NCI-H187 (cell line): Measurements from ENCODE around the gene LFNG.

Experiments
- DNase-seq, 2 experiments: peaks; one replicate each; lab custom pipeline; 2025; lab: John Stamatoyannopoulos, UW

LFNG gene

GRCh38 chr7:2503056-2503941 is 16.3 kb upstream of the LFNG start:
- no peak for DNase-seq

DNA sequence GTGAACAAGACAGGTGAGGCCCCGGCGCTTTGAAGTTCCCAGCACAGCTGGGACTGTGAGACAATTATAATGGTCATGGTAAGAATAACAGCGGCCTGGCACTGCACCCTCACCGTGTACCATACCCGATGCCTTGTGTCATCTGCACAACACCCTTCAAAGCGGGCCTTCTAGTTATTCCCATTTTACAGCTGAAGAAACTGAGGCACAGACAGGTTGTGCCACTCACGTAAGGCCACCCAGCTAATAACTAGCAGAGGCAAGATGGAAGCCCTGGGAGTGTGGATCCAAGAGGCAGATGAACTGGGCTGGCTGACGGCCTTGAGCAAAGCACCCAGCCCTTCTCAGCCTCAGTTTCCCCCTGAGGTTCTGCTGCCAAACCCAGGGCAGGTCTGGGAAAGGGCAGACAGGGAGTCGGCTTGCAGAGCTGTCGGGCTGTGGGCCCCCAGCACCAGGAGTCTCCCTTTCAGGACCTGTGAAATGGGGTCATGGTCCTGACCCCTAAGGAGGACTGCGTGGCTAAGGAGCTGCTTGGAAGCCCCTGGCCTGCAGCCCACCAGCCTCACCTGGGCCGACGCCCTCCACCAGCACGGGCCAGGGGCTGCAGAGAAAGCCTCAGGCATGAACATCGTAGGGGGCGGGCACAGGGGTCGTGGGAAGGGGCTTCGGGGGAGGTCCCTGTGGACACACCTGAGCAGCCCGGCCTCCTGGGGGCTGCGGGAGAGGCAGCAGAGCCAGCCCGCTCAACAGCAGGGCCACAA is 15.3 kb upstream of the LFNG start:
- DNase-seq = no peak

- DNase-seq = no peak
Measured at GRCh38 chr7:2504889-2505375, 14.6 kb upstream of the LFNG start.

DNA sequence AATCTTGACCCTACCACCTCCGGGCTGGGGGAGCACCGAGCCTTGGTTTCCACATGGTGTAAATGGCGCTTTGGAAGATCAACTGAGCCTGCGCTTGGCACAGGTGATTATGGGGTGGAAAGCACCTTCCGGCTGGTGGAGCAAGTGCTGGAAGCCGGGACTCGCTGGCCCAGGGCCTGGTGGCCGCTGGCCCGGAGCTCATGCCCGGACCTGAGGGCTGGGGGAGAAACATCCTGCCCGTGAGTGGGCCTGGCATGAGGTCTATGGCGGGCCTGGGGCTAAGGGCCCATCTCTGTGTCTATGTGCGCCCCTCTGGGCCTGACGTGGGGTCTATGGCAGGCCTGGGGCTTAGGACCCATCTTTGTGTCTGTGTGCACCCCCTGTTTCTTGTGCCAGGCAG is 14.2 kb upstream of the LFNG start:
- no peak for DNase-seq

DNA sequence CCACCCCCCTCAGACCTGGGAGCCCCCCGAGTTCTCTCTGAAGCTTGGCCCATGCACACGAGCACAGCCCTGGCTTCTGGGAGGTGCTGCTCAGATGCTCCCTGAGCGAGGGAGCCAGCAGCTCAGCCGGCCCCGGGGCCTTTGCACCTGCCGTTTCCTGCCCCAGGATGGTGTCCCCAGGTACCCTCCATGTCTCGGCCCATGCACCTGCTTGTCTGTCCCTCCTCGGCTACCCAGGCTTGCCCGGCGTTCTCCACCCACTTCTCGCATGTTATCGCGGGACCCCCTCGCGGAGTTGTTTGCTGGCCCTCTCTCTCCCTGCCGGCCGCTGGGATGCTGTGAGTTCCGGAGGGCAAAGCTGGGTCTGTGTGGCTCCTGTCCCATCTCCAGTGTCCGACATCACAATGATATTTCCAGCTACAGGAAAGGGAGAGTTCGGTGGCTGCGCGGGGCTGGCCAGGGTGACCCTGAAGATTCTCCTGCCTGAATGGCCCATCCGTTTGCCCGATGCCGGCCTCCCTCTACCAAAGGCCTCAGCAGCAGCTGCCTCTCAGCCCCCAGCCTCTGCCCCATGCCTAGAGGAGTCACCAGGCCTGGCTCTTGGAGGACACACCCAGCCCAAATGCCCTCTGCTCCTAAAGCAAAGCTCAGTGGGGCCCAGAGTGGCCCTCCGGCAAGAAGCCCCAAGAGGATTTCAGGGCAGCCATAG is 12.2 kb upstream of the LFNG start:
- DNase-seq = no peak

DNA sequence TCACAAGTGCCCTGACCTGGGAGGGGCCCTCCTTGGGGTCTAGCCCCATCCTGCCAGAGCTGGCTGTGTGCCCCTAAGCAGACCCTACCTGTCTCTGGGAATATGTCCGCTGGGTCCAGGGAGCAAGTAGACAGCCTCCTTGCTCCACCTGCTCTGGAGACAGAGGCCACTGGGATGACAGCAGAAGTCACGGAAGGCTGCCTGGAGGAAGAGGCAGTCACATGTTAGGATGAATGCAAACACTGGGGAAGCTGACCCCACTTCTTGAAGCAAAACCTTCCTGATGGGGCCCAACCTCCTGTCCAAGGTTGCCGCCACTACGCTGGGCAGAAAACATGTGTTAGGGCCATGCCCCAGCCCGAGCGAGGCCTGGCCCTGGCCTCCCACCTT is 11.7 kb upstream of the LFNG start:
- no peak for DNase-seq

- DNase-seq = peak; percentile 61 to 86
Measured at GRCh38 chr7:2508327-2509215, 11.0 kb upstream of the LFNG start.

GRCh38 chr7:2509298-2509906 is 10.2 kb upstream of the LFNG start:
- DNase-seq = no peak

GRCh38 chr7:2510130-2510776 is 9.3 kb upstream of the LFNG start:
- DNase-seq = no peak

DNA sequence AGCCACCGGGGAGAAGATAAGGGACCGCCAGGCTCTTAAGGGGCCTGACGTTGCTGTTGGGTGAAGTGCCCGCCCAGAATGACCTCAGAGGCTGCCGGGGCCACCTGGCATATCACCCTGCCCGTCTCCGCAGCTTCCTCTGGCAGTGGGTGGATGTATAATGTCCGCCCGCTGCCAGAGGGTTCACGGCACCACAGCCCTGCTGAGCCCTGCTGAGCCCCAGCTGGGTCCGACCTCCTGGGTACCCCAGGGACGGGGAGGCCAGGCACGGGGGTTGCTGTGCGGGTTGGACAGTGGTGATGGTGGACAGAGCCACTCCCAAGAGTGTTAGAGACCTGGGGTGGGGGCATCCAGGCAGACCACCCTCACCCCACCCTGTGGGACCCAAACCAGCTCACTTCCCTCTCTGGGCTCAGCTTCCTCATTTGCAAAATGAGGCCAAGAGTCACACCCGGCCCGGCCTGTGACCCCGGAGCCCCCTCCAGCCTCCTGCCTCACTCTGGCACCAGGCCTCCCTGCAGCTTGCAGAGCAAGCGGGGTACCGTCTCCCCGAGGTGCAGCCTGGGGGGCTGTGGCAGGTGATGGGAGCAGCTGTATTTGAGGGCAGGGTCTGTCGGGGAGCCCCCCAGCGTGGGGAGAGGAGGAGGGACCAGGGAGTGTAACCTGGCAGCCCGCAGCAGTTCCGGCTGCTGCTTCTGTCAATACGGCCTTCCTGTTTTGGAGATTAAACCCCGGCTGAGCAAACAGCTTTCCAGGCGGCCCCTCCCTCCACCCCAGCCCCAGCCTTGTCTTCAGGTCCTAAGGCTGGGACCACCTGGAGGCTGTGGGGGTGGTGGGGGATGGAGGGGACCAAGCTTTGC is 8.4 kb upstream of the LFNG start:
- DNase-seq = no peak

- DNase-seq = no peak
Measured at GRCh38 chr7:2511769-2512168, 7.8 kb upstream of the LFNG start.

GRCh38 chr7:2512179-2512661 is 7.4 kb upstream of the LFNG start:
- DNase-seq = no peak

DNA sequence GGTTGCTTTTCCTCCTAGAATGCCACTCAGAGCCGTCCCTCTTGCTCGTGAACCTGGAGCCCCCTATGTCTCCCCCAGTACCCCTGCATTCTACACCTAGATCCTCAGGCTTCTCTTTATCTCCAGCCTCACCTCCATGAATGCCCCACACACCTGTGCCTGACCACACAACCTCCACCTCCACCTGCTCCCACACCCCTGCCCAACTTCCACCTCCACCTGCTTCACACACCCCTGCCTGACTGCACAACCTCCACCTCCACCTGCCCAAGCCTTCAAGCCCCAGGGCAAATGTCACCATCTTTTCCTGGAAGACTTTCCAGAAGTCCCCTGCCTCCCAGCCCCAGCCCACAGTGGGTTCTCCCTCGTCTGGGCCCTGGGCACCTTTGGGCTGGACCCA is 6.9 kb upstream of the LFNG start:
- no peak for DNase-seq

DNA sequence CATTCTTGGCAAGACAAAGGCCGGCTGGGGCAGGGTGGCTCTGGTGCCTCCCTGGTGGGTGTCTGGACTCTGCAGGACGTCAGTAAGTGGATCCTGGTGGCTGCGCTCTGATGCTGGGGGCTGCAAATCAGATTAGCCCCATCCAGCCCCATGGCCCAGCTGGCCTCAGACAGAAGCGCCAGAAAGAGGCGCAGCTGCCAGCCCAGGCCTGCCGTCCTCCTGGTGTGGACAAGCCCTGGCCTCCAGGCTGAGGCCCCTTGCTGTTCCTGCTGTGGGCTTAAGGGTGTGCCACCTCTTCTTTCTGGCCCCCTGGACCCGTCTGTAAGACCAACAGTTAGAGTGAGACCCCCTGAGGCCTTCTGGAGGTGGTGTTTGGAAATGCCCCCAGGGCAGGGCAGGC is 5.9 kb upstream of the LFNG start:
- DNase-seq = no peak

- DNase-seq = no peak
Measured at GRCh38 chr7:2514473-2515423, 4.8 kb upstream of the LFNG start.

DNA sequence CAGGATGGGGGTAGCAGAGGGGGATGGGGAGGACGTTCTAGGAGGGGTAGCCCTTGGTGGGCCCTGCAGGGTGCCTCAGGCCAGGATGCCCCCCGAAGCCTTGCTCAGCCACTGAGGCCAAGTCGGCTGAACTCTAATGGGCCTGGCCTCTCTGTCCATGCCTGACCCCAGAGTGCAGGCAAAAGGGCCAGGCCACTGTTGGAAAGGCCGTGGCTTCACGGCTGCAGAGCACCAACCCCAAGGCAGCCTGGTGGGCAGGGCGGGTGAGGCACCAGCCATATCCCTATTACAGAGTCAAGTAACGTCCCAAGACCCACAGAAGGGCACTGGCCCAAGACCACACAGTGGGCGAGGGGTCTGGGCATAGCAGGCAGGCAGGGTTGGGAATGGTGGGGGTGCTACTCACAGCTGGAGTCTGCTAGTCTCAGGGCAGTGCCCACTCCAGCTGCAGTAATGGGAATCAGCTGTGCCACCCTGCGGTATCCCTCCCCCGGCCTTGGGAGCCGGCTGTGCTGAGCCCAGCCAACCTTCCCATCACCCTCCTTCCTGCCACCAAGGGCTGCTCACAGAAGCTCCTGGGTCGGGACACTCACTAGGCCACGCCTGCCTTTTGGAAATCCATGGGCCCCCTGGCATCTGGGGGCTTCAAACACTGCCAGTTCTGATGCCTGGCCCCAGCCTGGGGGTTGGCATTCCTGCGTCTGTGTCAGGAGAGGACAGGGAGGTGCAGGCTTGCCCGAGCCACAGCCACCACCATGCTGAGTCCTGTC is 4.0 kb upstream of the LFNG start:
- no peak for DNase-seq

GRCh38 chr7:2516194-2516555 is 3.4 kb upstream of the LFNG start:
- no peak for DNase-seq

GRCh38 chr7:2517026-2517425 is 2.5 kb upstream of the LFNG start:
- no peak for DNase-seq
